Gastroesophageal sphincter (tissue), 4 donors: ENCODE results near the gene RPL14. TPM values are rescaled to one million over a fixed set of nuclear protein-coding genes. Genes with fewer than 3 reads are reported as not detected.

Source experiments
- ATAC-seq: fragments of 150-250 bp; one replicate; pipeline ENCODE4 v1.9.1; 2016; ENCODE audit warnings: mild to moderate bottlenecking, moderate library complexity
- H3K27ac ChIP-seq, 4 donors: fragments of 200-600 bp; sonication (generic) in 3 of 4; 1 replicate in 3 of 4; 2 replicates in 1 of 4; pipeline ENCODE4 v1.5.1; 2016 to 2019
- H3K27me3 ChIP-seq: fragments of 200-600 bp; sonication (generic); one replicate; pipeline ENCODE4 v1.5.1; 2019
- H3K36me3 ChIP-seq, 2 donors: fragments of 200-600 bp; sonication (generic); one replicate each; pipeline ENCODE4 v1.5.1; 2019; ENCODE audit warnings: control low read depth in 1 of 2
- H3K4me1 ChIP-seq, 3 donors: fragments of 200-600 bp; sonication (generic); 1 replicate in 2 of 3; 2 replicates in 1 of 3; pipeline ENCODE4 v1.5.1; 2016 to 2019; ENCODE audit warnings: control low read depth in 2 of 3
- H3K4me3 ChIP-seq, 2 donors: fragments of 200-600 bp; sonication (generic); one replicate each; pipeline ENCODE4 v1.5.1; 2019; ENCODE audit warnings: mild to moderate bottlenecking in 1 of 2, moderate library complexity in 1 of 2
- H3K9me3 ChIP-seq, 3 donors: fragments of 200-600 bp; sonication (generic); one replicate each; pipeline ENCODE4 v1.5.1; 2017 to 2019; ENCODE audit warnings: control low read depth in 2 of 3
- EP300 ChIP-seq: sonication (generic); formaldehyde crosslinking; IDR thresholded peaks from one replicate; pipeline ENCODE4 v1.6.1; 2017; ENCODE audit warnings: antibody characterized with exemption, mild to moderate bottlenecking
- POLR2A ChIP-seq, 2 donors: fragments of 450-650 bp; IDR thresholded peaks; one replicate each; pipeline ENCODE4 v1.6.1; 2017; ENCODE audit warnings: antibody characterized with exemption in 2 of 2, mild to moderate bottlenecking in 2 of 2, moderate library complexity in 1 of 2
- POLR2AphosphoS5 ChIP-seq: sonication (generic); formaldehyde crosslinking; IDR thresholded peaks from one replicate; pipeline ENCODE4 v1.6.1; 2017; ENCODE audit warnings: antibody characterized with exemption
- WGBS, 2 donors: methylation state at CpG; one replicate each; pipeline ENCODE4 v1.1.5; 2018; ENCODE audit warnings: low coverage in 1 of 2; 5-methylcytosine and 5-hydroxymethylcytosine counted together
- total RNA-seq, 4 donors: library from RNA; depleted of rRNA; stranded (reverse); fragments of >200 nt; gene quantifications; one replicate each; pipeline ENCODE4 v1.1.0, GENCODE V29; 2016
- TF ChIP-seq, protein P1 (sequence below), 4 experiments: fragments of 200-600 bp in 2 of 4; fragments of 450-650 bp in 2 of 4; sonication (generic) in 1 of 4; IDR thresholded peaks; one replicate each; pipeline ENCODE4 v1.5.1; 2017 to 2019; ENCODE audit warnings: antibody characterized with exemption in 4 of 4, mild to moderate bottlenecking in 2 of 4, moderate library complexity in 2 of 4

The RPL14 gene
- total RNA-seq, 4 donors from 2014 or later: 339 to 470 (median 384) TPM

DNA sequence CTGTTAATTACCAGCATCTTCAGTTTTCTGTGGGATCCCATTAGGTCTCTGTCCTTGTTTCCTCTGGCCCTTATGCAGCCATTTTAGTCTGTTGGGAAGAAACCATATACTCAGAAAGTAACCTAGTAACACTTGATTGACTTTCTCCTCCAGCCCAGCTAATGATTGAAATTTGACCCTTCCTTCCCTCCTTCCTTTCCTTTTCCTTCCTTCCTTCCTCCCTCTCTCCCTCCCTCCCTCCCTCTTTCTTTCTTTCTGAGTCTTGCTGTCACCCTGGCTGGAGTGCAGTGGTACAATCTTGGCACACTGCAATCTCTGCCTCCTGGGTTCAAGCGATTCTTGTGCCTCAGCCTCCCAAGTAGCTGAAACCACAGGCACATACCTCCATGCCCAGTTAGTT, 42.8 kb downstream of the RPL14 start:
- Histone ChIP-seq H3K4me3 (no peak overlapping the region), H3K4me1 (peaks cover 0 to 2% (median under 1%) of the 10 kb centered on the region in 3 donors), H3K27me3 (no peaks in the 10 kb centered on the region), H3K9me3 (no peaks in the 10 kb centered on the region), H3K27ac (no peak overlapping the region), H3K36me3 (no peaks in the 10 kb centered on the region)
- no peak for ATAC-seq
- WGBS, 2 donors: 80 to 88% methylated on average over 1 of the region's 1 CpG
- TF ChIP-seq, protein P1, sequence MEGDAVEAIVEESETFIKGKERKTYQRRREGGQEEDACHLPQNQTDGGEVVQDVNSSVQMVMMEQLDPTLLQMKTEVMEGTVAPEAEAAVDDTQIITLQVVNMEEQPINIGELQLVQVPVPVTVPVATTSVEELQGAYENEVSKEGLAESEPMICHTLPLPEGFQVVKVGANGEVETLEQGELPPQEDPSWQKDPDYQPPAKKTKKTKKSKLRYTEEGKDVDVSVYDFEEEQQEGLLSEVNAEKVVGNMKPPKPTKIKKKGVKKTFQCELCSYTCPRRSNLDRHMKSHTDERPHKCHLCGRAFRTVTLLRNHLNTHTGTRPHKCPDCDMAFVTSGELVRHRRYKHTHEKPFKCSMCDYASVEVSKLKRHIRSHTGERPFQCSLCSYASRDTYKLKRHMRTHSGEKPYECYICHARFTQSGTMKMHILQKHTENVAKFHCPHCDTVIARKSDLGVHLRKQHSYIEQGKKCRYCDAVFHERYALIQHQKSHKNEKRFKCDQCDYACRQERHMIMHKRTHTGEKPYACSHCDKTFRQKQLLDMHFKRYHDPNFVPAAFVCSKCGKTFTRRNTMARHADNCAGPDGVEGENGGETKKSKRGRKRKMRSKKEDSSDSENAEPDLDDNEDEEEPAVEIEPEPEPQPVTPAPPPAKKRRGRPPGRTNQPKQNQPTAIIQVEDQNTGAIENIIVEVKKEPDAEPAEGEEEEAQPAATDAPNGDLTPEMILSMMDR (IDR thresholded peaks at IDR 0.05): no peak
- TF ChIP-seq POLR2A (IDR thresholded peaks at IDR 0.05): no peak
- TF ChIP-seq EP300: no peak
- no peak for TF ChIP-seq POLR2AphosphoS5

DNA sequence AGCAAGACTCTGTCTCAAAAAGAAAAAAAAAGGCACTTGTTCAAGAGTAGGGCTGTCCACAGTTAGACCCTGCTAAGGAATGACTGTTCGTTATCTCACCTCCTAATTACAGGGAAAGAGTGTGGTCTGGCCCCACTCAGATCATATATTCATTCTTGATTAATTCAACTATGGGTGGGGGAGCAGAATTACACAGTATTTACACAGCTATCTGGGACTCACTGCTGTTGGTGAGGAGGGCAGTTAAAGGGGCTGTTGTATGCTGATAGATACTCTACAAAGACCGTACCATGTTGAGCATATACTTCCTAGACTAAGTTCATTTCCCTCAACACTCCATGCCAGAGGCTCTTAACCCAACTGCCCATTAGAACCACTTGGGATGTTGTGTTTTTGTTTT, 44.9 kb downstream of the RPL14 start:
- Histone ChIP-seq H3K36me3 (no peaks in the 10 kb centered on the region), H3K4me3 (no peak overlapping the region), H3K4me1 (peaks cover 0 to 20% (median 7%) of the 10 kb centered on the region in 3 donors), H3K27ac (no peak overlapping the region), H3K27me3 (no peaks in the 10 kb centered on the region), H3K9me3 (no peaks in the 10 kb centered on the region)
- ATAC-seq: no peak
- TF ChIP-seq EP300 (no peak), POLR2A (IDR thresholded peaks at IDR 0.05) (no peak)
- 82 to 100% methylated on average over 1 to 2 of the region's 2 CpGs for WGBS, 2 donors

DNA sequence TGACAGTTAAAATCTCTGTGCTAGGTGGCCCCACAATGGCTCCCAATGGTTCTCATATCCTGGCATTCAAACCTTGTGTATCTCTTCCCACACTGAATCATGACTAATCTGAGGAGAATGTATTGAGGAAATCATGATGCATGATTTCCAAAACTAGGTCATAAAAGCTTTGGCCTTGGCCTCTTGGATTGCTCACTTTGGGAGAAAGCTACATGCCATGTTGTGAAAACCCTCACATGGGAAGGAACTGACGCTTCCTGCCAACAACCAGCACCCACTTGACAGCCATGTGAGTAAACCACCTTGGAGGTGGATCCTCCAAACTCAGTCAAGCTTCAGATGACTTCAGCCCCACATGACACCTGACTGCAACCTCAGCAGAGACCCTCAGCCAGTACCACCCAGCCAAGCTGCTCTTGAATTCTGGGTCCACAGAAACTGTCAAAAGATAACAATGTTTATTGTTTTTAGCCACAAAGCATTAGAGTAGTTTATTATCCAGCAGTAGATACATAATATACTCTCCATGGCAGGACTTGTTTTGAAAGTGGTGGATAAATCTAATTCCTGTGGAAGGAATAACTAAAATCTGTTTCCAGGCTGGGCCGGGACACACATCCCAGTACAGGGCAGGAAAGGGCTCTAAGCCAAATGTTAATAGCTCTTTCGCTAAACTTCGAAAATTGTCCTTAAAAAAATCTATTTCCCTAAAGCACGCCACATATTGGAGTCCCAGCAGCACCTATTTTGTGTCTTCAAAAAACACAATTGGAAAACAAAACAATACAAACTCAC, 47.7 kb downstream of the RPL14 start:
- H3K9me3 ChIP-seq: no peaks in the 10 kb centered on the region
- H3K36me3 ChIP-seq: peaks cover 0 to under 1% of the 10 kb centered on the region in 2 donors
- 69 to 71% methylated on average over 4 of the region's 5 CpGs for WGBS, 2 donors
- H3K4me3 ChIP-seq: peak overlapping the region in 1 of 2 donors; percentile 74
- ATAC-seq: peak; percentile 79
- H3K27ac ChIP-seq: peak overlapping the region; percentile 35 to 88 (median 84)
- TF ChIP-seq EP300 (no peak), POLR2A (IDR thresholded peaks at IDR 0.05) (no peak), POLR2AphosphoS5 (peak; percentile 79)
- TF ChIP-seq, protein P1 (IDR thresholded peaks at IDR 0.05): no peak
- no peaks in the 10 kb centered on the region for H3K27me3 ChIP-seq
- peaks cover 0 to 23% (median 7%) of the 10 kb centered on the region in 3 donors for H3K4me1 ChIP-seq

DNA sequence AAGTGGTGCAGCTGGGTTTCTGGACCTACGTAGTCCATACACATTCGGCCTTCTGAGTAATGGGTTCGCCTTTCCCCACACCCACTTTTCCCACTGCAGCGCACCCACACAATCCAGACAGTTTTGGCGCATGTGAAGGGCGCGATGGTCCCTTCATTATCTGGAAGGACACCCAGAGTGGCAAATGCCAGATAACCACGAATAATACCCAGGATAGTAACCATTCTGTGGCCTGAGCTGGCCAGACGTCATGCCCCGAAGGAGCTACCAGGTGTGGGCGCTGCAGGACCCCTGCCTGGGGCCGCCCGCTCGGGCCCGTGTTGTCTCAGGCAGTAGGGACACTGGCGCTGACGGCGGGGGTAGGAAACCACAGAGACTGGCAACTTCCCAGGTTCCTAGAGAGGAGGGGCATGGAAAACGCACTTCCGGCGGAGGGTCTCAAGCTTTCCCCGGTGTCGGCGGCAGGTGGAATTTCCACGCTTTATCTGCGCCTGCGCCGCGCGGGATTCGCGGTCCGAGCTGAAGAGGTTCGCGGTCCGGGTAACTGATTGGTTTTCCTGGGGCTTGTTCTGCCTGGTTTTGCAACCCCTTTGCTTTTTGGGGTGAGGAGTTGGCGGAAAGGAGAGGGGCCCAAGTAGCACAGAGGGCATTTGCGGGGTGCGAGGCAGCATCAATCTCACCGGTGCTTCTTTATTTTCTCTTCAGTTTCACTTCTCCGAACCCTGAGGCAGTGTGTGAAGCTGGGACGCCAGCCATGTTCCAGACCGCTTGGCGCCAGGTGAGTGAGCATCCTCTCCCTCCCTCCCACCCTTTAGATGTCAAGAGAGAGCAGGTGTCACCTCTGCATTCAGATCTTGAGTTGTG, 48.7 kb downstream of the RPL14 start, which contains the start of gene ZNF620:
Gene ZNF620 (plus strand): TSS at position 441 of the 864 bp plus-strand sequence. CDS start 314 bp downstream, at position 755.
- peak; percentile 55 for TF ChIP-seq POLR2AphosphoS5
- TF ChIP-seq, protein P1 (IDR thresholded peaks at IDR 0.05): peak in 1 of 4 experiments; percentile 62
- peak; percentile 36 to 52 for TF ChIP-seq POLR2A (IDR thresholded peaks at IDR 0.05)
- no peak for TF ChIP-seq EP300
- no peaks in the 10 kb centered on the region for H3K27me3 ChIP-seq
- ATAC-seq: peak; percentile 86
- WGBS, 2 donors: 15 to 16% methylated on average over 7 to 13 of the region's 44 CpGs
- H3K36me3 ChIP-seq: peaks cover 0 to 11% of the 10 kb centered on the region in 2 donors
- H3K4me3 ChIP-seq: peak within 1 kb of the TSS; percentile 56 to 74
- peaks cover 0 to 23% (median 7%) of the 10 kb centered on the region in 3 donors for H3K4me1 ChIP-seq
- H3K27ac ChIP-seq: peak within 1 kb of the TSS; percentile 35 to 88 (median 84)
- H3K9me3 ChIP-seq: no peaks in the 10 kb centered on the region
